ENCODE results near the gene MT1M.
A peak's percentile ranks its signal among the peaks of the same experiment; 100 is the strongest.

Gene MT1M

GRCh38 chr16:56679078-56679730 lies 46.7 kb downstream of the MT1M start:
- DNase-seq, result no peak

- DNase-seq, result peak; percentile 60
Measured at GRCh38 chr16:56679818-56680217, 47.4 kb downstream of the MT1M start.

GRCh38 chr16:56681939-56682702 lies 49.7 kb downstream of the MT1M start, which contains the start of gene MT1X:
TSS of gene MT1X (plus strand) at chr16:56682470. CDS start at chr16:56682541, 71 bp downstream.
- peak; percentile 93 for DNase-seq

DNA sequence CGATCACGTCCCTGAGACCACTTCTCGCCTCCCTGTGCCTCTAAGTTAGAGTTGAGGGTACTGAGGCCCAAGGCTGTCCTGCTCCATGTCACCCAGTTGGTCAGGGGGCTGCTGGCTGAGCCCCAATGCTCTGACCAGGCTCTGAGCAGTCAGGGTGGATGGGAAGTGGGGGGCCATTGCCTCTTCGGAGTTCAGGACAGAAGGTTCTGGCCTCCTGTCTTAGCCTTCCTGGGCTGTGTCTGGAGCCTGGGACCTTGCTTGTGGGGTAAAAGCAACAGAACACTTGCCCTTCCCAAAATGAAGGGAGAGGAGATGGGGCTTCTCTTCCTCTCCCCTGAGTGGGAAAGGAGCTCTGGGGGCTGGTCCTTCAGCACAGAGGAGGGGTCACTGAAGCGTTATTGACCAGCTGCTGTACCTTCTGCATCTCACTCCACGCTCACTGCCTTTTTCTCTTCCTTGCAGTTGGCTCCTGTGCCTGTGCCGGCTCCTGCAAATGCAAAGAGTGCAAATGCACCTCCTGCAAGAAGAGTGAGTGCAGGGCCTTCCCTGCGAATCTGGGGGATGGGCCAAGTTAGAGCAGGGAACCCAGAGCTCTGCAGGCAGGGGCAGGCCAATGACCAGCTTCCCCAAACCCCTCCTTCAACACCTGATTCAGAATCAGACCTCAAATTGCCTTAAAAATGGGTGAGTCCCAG lies 50.4 kb downstream of the MT1M start:
- peak; percentile 19 for DNase-seq
